NT2/D1 (cell line): ENCODE data around the gene RADIL.

Experiments
- YY1 ChIP-seq: IDR thresholded peaks from 2 replicates; pipeline ENCODE4 v1.6.1; 2011; ENCODE audit not compliant: insufficient read length, insufficient read depth
- ZNF274 ChIP-seq: IDR thresholded peaks from 2 replicates; pipeline ENCODE4 v1.6.1; 2011; ENCODE audit warnings: mild to moderate bottlenecking, low read depth, low read length

GRCh38 chr7:4792537-4793126, 90.9 kb downstream of the RADIL start:
- TF ChIP-seq YY1 (no peak), ZNF274 (no peak)
